GM21576 (cell line): ENCODE measurements around the gene MLLT3.
"Not testable (repeated sequence)": the region's sequence is repeated elsewhere in the genome, so short reads cannot be mapped to it uniquely, and the experiment has no call there.

Experiments used
- ATAC-seq: cut with Tn5 transposase; IDR thresholded peaks from one replicate; pipeline ENCODE4 v1.9.1; 2021; ENCODE audit warnings: mild to moderate bottlenecking, moderate library complexity; ENCODE audit not compliant: unreplicated experiment

MLLT3 gene

GRCh38 chr9:20622330-20623020, at the start of gene MLLT3:
Gene MLLT3 (minus strand): TSS chr9:20622499.
- ATAC-seq = peak; percentile 79

- no peak for ATAC-seq
Observed at GRCh38 chr9:20671635-20672034, 49.3 kb upstream of the MLLT3 start.

GRCh38 chr9:20670395-20670794, 48.1 kb upstream of the MLLT3 start:
- ATAC-seq = no peak

GRCh38 chr9:20664501-20664900, 42.2 kb upstream of the MLLT3 start:
- no peak for ATAC-seq

- ATAC-seq = no peak
Observed at GRCh38 chr9:20663133-20663532, 40.8 kb upstream of the MLLT3 start.

- no peak for ATAC-seq
Observed at GRCh38 chr9:20662156-20662555, 39.9 kb upstream of the MLLT3 start.

GRCh38 chr9:20659474-20659967, 37.2 kb upstream of the MLLT3 start:
- no peak for ATAC-seq

GRCh38 chr9:20658677-20659473, 36.6 kb upstream of the MLLT3 start:
- no peak for ATAC-seq

GRCh38 chr9:20658246-20658667, 36.0 kb upstream of the MLLT3 start:
- ATAC-seq = not testable (repeated sequence)

- no peak for ATAC-seq
Observed at GRCh38 chr9:20651939-20652338, 29.6 kb upstream of the MLLT3 start.

- no peak for ATAC-seq
Observed at GRCh38 chr9:20650750-20651299, 28.5 kb upstream of the MLLT3 start.

GRCh38 chr9:20650313-20650712, 28.0 kb upstream of the MLLT3 start:
- no peak for ATAC-seq

GRCh38 chr9:20649381-20649780, 27.1 kb upstream of the MLLT3 start:
- no peak for ATAC-seq

- no peak for ATAC-seq
Observed at GRCh38 chr9:20646656-20647055, 24.4 kb upstream of the MLLT3 start.

- no peak for ATAC-seq
Observed at GRCh38 chr9:20643660-20644059, 21.4 kb upstream of the MLLT3 start.

GRCh38 chr9:20642045-20642444, 19.7 kb upstream of the MLLT3 start:
- no peak for ATAC-seq

- peak; percentile 85 for ATAC-seq
Observed at GRCh38 chr9:20640331-20641187, 18.3 kb upstream of the MLLT3 start.

GRCh38 chr9:20636888-20637440, 14.7 kb upstream of the MLLT3 start:
- no peak for ATAC-seq

GRCh38 chr9:20634895-20635294, 12.6 kb upstream of the MLLT3 start:
- no peak for ATAC-seq

GRCh38 chr9:20632705-20633104, 10.4 kb upstream of the MLLT3 start:
- ATAC-seq = no peak
